ENCODE measurements around the gene TRMT112.

TRMT112 gene

GRCh38 chr11:64306876-64307622 is 10.3 kb downstream of the TRMT112 start:
- peak in 5 of 14 donors; percentile 18 to 61 (median 40) for DNase-seq

GRCh38 chr11:64306563-64306875 is 10.8 kb downstream of the TRMT112 start:
- DNase-seq, result no peak

DNA sequence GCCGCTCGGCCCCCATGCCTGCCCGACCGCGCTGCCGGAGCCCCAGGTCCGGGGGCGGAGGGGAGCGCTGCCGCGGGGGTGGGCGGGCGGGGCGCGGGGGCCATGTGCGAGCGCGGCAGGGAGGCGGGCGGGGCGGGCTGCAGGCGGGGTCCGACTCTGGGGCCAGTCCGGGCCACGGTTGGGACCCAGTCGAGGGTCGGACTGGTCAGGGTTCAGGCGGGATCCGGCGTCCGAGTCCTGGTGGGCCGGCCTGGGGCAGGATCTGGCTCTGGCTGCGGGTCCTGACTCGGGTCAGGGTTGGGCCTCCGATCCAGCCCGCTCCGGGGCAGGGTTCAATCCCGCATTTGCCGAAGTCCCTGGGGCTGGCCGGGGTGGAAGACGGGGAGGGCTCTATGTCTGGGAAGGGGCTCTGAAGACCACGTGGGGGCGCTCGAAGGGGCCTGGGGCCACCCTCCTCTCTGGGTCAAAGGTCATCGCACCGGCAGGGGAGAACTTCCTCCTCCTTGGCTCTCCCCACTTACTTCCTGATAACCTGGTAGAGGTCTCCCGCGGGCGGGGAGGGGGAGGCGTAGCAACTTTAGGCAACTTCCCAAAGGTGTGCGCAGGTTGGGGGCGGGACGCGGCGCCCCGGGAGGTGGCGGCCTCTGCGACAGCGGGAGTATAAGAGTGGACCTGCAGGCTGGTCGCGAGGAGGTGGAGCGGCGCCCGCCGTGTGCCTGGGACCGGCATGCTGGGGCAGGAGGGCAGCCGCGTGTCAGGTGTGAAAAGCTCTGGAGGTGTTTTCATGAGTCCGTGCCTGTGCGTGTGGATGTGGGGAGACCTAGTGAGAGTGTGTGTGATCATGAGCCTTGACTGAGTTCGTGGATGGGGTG is 11.4 kb downstream of the TRMT112 start:
- DNase-seq, result peak in 11 of 14 donors; percentile 42 to 77 (median 64)

DNA sequence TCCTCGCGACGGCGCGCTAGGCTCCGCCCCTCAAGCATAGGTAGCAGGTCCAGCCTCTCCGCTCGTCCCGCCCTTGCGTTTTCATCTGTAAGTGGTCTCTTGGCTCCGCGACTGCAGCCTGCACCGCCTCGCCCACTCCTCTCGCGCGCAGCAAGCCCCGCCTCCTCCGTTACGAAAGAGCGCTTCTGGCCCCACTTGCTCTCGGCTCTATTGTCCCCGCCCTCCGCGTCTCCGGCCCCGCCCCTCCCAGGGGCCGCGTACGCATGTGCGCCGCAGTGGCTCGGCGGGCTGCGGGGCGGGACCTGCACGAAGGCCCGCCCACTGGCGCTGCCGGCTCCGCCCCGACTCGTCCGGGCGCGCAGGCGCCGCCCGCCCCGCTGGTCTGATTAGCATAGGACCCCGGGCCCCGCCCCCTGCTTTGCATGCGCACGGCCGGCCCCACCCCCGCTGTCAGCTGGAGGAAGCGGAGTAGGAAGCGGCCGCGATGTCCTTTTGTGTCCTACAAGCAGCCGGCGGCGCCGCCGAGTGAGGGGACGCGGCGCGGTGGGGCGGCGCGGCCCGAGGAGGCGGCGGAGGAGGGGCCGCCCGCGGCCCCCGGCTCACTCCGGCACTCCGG is 12.2 kb downstream of the TRMT112 start, which contains the start of gene ESRRA:
Gene ESRRA, plus strand, starts transcription at position 450 of the 616 bp plus-strand sequence. CDS start 1,656 bp downstream, outside the sequence.
- DNase-seq, result peak; percentile 89 to 100 (median 98)

DNA sequence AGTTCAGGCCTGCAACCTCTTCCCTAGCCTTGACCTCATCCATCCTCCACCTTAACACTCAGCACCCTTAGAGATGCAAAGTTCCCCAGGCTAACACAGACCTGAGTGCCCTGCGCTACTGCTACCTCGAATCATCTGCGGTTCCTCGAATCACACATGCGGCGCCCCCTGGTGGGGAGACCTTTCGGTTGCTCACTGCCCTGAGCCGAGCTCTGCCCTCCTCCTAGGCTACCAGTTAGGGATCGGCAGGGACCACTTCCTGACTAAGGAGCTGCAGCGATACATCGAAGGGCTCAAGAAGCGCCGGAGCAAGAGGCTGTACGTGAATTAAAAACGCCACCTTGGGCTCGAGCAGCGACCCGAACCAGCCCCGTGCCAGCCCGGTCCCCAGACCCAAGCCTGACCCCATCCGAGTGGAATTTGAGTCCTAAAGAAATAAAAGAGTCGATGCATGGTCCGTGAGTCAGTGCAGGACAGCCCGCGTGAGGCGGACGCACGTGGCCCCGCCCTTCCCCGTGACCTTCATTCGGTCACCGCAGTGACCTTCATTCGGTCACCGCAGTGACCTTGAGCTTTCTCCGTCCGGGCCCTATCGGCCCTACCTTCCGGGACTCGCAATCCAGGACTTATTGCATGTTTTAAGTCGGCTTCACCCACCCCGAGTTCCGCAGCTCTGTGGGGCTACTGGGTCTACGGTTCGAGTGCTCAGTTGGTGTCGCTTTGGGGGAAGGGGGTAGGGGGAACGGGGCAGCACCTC is 12.9 kb downstream of the TRMT112 start:
- peak in 12 of 14 donors; percentile 63 to 89 (median 79) for DNase-seq

- no peak for DNase-seq
These were observed 13.4 kb downstream of the TRMT112 start for GRCh38 chr11:64304032-64304315.

DNA sequence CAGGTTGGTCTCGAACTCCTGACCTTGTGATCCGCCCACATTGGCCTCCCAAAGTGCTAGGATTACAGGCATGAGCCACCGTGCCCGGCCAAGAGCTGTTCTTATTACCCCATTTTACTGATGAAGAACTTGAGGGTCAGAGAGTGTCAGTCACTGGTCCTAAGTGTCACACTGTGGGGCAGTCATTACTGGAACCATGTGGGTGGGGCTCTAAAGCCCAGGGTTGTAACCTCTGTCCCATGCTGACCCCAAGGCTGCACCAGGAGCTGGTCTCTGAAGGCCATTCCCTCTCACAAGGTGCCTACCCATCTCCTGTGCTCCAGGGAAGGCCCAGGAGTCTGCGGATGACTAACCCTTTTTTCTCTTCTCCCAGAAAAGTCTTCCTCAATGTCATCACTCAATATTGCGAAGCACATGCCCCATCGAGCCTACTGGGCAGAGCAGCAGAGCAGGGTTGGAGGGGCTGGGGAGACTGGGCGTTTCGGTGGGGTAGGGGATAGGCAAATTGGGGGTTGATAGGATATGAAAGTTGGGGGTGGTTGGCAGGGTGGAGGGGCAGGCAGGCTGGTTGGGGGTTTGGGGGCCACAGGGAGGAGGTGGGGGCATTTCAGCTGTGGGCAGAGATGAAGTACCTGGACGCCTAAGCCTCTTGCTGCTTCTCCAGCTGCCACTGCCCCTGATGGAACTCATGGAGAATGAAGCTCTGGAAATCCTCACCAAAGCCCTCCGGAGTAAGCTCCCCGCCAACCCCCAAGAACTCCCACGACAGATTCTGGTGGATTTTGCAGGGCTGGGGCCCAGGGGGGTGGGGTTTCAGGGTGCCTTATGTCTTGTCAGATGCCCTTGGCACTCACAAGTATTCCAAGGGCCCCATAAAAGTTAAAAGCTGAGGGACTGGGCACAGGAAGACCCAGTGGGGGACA is 14.0 kb downstream of the TRMT112 start:
- DNase-seq, result no peak

DNA sequence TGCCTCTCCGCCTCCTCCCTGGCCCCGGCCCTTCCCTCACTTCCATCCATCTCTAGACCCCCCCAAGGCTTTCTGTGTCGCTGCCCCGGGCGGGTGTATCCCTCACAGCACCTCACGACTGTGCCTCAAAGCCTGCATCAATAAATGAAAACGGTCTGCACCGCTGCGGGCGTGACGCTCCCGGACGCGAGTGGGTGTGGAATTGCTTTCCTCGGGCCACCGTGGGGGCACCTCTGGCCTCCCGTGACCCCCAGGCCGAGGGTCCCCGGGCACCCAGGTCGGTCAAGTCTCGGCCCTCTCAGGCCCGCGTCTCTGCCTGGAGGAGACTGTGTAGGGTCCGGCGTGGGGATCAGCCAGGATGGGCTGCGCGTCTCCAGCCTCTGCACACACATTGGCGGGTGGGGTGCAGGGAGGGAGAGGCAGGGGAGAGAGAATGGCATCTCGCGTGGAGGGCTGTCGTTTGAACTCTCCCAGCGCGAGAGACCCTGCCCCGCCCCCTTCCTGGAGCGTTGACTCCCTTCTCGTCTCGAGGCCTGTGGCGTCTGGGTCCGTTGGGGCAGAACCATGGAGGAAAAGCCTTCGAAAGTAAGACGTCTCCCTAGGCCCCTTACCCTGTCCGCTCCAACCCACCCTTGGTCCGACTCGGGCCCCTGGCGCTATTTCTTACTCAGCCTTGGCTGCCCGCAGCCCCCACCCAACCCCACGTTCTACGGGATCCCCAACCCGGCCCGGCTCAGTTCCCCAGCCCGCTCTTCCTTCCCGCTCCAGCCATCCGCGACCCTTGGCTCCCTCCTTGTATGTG is 17.3 kb downstream of the TRMT112 start, which contains the start of gene CATSPERZ:
Gene CATSPERZ, plus strand, starts transcription at position 512 of the 802 bp plus-strand sequence. Its CDS starts 53 bp downstream, at position 565.
- DNase-seq, result peak in 1 of 14 donors; percentile 46

DNA sequence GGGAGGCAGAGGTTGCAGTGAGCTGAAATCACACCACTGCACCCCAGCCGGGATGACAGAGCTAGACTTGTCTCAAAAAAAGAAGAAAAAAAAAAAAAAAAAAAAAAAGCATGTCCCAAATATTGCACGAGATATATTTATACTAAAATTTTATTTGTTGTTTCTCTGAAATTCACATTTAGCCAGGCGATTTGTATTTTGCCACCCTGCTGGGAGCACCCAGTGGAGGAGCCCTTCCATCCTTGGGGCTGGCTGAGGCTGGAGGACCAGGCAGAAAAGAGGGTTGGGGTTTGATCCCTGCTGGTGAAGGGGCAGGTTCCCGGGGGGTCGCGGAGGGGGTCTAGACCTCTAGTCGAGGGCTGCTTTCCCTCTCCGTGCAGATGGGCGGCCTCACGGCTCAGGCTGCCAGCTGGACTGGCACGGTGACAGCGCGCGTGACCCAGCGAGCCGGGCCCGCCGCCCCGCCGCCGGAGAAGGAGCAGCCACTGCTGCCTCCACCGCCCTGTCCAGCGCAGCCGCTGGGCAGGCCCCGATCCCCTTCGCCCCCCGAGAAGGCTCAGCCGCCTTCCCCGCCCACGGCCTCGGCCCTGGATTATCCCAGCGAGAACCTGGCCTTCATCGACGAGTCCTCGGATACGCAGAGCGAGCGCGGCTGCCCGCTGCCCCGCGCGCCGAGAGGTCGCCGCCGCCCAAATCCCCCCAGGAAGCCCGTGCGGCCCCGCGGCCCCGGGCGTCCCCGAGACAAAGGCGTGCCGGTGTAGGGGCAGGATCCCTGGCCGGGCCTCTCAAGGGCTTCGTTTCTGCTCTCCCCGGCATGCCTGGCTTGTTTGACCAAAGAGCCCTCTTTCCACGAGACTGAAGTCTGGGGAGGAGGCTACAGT is 18.2 kb downstream of the TRMT112 start:
- peak in 12 of 14 donors; percentile 21 to 79 (median 62) for DNase-seq

- DNase-seq, result no peak
These were observed 19.5 kb downstream of the TRMT112 start for GRCh38 chr11:64297699-64298358.

DNA sequence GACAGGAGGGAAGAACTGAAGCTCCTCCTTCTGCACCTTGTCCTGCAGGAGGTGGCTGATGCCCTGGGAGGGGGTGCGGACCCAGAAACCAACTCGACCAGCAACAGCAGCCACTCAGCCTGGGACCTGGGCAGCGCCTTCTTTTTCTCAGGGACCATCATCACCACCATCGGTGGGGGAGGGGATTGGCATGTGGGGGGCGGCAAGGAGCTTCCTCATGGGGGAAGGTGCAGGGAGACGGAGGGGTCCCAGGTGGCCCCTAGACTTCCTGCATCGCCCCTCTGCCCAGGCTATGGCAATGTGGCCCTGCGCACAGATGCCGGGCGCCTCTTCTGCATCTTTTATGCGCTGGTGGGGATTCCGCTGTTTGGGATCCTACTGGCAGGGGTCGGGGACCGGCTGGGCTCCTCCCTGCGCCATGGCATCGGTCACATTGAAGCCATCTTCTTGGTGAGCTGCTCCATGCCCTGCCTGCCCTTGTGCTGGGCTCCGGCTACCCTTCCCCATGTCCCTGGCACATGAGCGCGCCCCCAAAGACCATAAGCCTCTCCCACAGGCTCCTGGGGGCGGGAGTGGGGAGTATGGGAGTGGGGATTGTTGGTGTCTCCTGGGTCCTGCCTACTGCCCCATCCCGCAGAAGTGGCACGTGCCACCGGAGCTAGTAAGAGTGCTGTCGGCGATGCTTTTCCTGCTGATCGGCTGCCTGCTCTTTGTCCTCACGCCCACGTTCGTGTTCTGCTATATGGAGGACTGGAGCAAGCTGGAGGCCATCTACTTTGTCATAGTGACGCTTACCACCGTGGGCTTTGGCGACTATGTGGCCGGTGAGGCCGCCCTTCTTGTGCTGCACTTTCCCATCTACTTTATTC is 20.3 kb downstream of the TRMT112 start:
- DNase-seq, result no peak

- no peak for DNase-seq
These were observed 21.1 kb downstream of the TRMT112 start for GRCh38 chr11:64296236-64296635.

- no peak for DNase-seq
These were observed 21.6 kb downstream of the TRMT112 start for GRCh38 chr11:64295760-64296159.

- DNase-seq, result peak in 1 of 14 donors; percentile 54
These were observed 22.6 kb downstream of the TRMT112 start for GRCh38 chr11:64294774-64295173.

DNA sequence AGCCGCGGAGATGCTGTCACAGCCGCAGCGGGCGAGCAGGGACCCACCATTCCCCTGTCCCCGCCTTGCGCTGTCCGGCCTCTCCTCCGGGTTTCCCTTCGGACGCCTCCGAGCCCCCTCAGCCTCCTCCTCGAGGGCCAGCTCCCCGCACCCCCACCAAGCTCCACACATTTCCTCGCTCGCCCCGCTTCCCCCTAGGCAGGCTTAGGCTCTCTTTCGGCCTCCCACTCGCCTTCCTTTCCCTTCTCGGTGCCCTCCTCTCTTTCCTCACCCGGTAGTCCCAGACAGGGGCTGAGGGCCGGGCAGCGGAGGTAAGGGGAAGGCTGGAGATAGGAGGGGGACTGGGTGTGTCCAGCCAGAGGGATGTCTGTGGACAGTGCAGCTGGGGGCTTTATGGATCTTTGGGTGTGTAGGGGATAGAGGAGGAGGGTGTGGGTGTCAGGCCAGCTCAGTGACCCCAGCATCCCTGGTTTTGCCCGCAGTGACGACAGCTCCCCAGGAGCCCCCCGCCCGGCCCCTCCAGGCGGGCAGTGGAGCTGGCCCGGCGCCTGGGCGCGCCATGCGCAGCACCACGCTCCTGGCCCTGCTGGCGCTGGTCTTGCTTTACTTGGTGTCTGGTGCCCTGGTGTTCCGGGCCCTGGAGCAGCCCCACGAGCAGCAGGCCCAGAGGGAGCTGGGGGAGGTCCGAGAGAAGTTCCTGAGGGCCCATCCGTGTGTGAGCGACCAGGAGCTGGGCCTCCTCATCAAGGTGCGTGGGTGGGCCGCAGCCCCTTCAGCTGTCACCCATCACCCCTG is 24.7 kb downstream of the TRMT112 start:
- DNase-seq, result no peak

- DNase-seq, result peak in 2 of 14 donors; percentile 13 to 36
These were observed 25.5 kb downstream of the TRMT112 start for GRCh38 chr11:64291752-64292459.

All from C1 segment of cervical spinal cord (tissue), 14 donors.